Smooth muscle cell of the coronary artery (primary cell): ENCODE data around the gene PLA2G10. TPM values are rescaled to one million over a fixed set of nuclear protein-coding genes. Genes with fewer than 3 reads are reported as not detected.

Source experiments
- total RNA-seq: library from RNA; depleted of rRNA; stranded (reverse); fragments of >200 nt; gene quantifications from 2 replicates; pipeline ENCODE4 v1.2.3, GENCODE V29; 2014; ENCODE audit warnings: low replicate concordance

The PLA2G10 gene
- total RNA-seq, result not detected in 2 replicates

GRCh38 chr16:14694129-14694528 lies at the start of gene PLA2G10:
Gene PLA2G10, minus strand, starts transcription at chr16:14694308. Its CDS starts 79 bp downstream, at chr16:14694229.

GRCh38 chr16:14742273-14743128 lies 48.4 kb upstream of the PLA2G10 start, which contains the start of gene NPIPA2:
Gene NPIPA2, plus strand, starts transcription at chr16:14742533. Its CDS starts 5,533 bp downstream, at chr16:14748066.

GRCh38 chr16:14703156-14704011 lies 9.3 kb upstream of the PLA2G10 start, which contains the start of gene NPIPA3:
Gene NPIPA3, plus strand, starts transcription at chr16:14703411. Its CDS starts 5,533 bp downstream, at chr16:14708944.

GRCh38 chr16:14632693-14633569 lies 61.2 kb downstream of the PLA2G10 start, which contains the start of gene BFAR:
Gene BFAR, plus strand, starts transcription at chr16:14632951. Its CDS starts 11,396 bp downstream, at chr16:14644347.

GRCh38 chr16:14629919-14630619 lies 64.0 kb downstream of the PLA2G10 start, which contains the start of gene PARN:
Gene PARN, minus strand, starts transcription at chr16:14630260. Its CDS starts 135 bp downstream, at chr16:14630125.

Other genes with a start within 250 kb of the PLA2G10 start
- gene PARN, start 64.0 kb downstream of the PLA2G10 start, total RNA-seq, result 14.4 and 21.8 TPM in 2 replicates
- 30.4 and 47.4 TPM in 2 replicates for gene BFAR, start 61.4 kb downstream of the PLA2G10 start, total RNA-seq
- gene NPIPA3, start 9.1 kb upstream of the PLA2G10 start, total RNA-seq, result 0.70 and 1.2 TPM in 2 replicates
- 0.70 TPM in 1 of 2 replicates, not detected in the other for gene NPIPA2, start 48.2 kb upstream of the PLA2G10 start, total RNA-seq
- 74.9 and 103 TPM in 2 replicates for gene NOMO1, start 139.4 kb upstream of the PLA2G10 start, total RNA-seq
- 32.5 and 92.0 TPM in 2 replicates for gene NPIPA1, start 243.1 kb upstream of the PLA2G10 start, total RNA-seq